GM18858 (cell line): ENCODE results near the gene TCTN2.

Source experiments
- ATAC-seq: cut with Tn5 transposase; IDR thresholded peaks from one replicate; pipeline ENCODE4 v1.9.1; 2021; ENCODE audit not compliant: unreplicated experiment

The TCTN2 gene

DNA sequence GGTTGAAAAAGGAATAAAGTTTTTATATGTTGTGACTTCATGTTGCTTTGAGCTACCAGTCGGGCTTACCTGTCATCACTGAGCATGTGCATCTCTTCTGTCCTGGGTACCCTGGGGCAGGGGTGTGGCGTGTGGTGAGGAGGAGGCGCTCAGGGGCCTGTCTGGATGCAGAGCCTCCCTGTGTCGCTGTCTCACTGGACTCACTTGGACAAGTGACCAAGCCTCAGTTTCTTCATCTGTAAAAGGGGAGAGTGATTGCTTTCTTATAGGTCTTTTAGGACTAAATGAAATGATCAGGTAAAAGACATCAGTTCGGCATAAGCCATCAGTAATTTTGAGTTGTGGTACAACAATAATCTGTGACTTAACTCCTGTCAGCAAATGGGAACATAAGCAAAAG, 63.4 kb downstream of the TCTN2 start:
- ATAC-seq: no peak

DNA sequence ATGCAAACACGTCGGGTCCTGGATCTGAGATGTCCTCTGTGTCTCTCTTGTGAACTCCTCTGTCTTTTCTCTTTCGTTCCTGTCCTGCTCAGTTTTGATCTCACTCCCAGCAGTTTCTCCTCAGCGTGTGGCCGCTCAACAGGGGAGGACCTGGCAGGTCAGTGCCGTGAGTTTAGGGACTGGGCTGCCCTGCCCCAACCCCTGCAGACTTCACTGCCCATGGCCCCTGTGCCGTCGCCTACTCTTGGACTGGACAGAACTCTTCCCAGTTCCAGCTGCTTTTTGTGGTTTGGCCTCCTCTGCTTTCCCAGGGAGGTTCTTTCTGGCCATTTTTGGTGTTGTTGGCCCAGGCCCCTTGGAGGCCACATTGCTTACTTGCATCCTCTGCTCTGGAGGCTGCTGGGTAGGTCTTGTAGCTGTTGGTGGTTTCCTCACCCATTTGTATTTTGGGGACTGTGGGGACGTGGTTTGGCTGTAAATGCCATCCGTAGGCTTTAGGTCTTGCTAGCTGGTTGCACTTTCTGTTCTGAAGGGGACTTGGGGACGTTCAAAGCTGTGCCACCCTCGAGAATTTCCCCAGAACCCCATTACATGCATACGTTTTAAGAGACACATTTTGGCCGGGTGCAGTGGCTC, 71.1 kb downstream of the TCTN2 start:
- no peak for ATAC-seq

DNA sequence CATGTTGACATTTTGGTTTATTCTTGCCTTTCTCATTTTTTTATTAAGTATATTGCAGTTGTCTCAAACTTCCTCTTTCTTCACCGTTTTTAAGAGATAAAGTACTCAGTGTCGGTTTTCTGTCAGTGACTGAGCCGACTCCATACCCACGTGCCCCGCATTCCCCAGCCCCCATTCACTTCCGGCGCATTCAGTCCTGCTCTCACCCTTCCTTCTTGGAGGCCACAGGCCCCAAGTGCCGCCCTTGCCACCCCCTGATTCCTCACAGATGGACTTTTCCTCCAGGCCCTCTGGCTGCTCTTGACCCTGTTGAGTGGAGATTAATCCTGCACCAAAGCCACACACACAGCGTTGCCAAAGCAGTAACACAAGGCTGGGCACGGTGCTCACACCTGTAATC, 72.1 kb downstream of the TCTN2 start:
- ATAC-seq: no peak

DNA sequence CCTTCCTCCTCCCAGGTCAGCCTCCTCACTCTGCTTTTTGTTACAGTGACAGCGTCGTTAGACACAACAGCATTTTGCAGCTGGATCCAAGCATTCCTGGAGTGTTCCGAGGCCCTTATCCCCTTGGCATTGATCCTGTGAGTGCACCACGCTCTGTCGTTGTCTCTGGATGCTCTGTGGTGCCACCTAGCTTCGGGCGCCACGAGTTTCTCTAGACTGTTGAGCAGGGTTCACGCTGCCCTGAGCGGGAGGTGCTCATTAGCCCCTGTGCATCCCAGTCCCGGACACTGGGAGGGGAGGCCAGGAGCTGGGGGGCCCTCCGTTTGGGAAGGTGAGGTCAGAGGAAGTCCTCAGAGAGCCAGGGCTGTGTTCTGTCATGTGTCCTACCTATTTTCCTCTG, 73.9 kb downstream of the TCTN2 start:
- no peak for ATAC-seq

DNA sequence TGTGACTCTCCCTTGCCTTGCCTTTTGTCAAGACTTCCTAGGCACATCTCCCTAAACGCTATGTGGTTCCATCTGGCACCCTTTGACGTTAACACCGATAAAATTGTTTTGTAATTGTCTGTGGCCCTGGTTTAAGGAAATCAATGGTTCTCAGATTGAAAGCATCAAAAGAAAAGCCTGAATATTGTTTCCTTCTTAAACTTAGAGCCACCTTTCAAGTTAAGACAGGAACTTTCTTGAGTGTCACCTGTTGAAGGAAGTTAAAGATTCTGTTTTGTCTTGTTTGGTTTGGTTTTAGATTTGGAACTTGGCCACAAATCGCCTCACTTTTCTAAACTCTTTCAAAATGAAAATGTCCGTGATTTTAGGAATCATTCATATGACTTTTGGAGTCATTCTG, 76.4 kb downstream of the TCTN2 start:
- no peak for ATAC-seq

DNA sequence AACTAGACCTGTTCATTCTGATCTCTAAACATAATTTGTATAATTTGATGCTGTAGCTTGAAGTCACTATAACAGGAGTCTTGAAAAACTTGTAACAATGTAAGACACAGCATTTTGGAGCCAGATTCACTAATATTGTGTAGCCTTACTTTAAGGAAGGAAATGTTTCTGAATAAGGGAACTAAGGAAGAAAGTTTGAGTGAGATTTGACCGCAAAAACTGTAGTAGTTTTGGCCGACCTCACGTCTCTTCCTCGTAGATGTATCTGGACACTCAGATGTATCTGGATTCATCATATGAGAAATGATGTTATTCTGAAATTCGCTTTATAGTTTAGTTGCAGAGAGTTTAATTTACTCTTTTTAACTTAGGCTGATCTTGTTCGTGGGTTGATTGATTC, 77.2 kb downstream of the TCTN2 start:
- no peak for ATAC-seq

DNA sequence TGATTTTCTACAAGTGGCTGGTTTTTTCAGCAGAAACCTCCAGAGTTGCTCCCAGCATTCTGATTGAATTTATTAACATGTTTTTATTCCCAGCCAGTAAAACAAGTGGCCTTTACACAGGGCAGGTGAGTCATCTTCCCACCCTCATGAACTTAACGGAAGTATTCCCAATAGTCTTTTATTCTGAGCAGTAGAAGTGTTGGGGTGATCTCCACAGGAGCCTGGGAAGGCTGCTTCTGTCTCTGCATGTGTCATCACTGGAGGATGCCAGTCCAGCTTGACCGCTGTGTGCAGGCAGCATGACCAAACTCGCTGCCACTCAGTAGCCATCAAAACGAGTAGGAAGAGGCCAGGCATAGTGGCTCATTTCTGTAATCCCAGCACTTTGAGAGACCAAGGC, 77.7 kb downstream of the TCTN2 start:
- no peak for ATAC-seq

DNA sequence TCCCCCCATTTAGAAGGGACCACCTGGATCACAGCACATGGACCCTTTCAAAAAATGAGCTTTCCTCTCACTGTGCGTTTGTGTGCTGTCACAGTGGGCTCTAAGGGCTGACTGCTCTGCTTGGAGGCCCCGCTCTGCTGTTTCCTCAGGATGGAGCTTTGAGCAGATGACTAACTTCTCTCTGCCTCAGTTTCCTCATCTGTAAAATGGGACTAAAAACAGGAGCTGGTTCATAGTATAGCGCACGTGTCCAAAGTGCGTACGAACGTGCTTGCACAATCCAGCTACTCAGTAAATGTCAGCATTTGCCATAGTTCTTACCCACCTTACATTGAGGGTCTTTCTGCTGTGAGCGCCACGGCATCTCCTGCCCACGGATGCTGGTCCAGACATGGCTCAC, 78.4 kb downstream of the TCTN2 start:
- ATAC-seq: no peak

DNA sequence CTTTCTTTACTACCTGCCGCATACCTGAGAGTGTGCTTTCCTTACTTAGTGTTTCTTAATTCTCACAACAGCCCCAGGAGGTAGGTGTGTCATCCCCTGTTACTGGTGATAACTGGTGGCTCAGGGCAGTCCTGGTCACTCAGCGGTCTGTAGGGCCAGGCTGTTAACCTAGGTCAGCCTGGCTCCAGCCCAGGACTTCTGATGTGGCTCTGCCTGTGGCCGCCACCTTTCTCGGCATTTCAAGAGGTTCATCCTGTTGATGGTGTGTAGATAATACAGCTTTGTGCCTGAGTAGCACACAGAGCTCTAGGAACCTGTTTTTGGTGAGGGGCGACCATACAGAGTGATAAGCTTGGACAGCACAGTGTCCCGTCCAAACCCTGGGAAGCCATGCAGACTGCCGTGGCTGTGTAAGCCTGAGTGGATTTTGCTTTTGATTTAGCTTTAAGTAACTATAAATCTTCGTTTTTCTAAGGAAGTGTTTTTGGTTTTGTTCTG, 79.3 kb downstream of the TCTN2 start:
- ATAC-seq: no peak

DNA sequence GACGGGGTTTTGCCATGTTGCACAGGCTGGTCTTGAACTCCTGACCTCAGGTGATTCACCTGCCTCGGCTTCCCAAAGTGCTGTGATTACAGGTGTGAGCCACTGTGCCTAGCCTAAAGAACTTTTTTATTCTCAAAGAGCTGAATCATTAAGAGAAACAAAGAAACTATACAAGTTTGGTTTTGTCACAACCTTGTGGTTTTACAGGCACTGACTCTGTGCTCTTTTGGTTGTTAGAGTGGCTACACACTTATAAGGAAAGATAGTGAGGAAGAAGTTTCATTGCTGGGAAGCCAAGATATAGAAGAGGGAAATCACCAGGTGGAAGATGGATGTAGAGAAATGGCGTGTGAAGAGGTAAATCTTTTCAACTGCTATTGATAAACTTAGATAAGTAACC, 81.1 kb downstream of the TCTN2 start:
- no peak for ATAC-seq

DNA sequence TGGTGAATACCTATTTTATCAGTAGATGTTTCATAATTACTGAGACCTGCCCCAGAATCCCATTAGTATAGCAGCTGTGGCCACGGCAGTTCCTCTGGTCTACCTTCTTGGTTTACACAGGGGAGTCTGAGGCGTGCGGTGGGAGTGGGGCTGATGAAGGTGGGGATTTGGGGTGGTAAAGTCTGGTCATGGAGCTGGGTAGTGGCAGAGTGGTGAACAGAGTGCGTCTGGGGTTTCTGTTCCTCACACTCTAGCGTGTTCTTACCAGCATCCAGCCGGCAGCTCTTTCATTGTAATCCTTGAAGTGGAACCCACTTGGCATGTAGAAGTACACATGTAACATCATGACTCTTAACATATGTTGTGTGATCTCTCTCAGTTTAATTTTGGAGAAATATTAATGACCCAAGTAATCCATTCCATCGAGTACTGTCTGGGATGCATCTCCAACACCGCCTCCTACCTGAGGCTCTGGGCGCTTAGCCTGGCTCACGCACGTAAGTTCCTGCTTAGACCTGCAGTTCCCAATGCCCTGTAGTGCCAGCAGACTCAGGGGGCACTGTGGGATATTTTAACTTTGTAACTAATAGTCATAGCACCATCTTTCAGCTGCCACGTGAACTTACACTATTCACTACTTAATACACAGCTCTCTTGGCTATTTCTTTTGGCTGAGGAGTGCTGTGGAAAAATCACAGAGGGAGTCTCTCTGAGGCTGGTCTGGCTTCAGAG, 83.3 kb downstream of the TCTN2 start:
- no peak for ATAC-seq

DNA sequence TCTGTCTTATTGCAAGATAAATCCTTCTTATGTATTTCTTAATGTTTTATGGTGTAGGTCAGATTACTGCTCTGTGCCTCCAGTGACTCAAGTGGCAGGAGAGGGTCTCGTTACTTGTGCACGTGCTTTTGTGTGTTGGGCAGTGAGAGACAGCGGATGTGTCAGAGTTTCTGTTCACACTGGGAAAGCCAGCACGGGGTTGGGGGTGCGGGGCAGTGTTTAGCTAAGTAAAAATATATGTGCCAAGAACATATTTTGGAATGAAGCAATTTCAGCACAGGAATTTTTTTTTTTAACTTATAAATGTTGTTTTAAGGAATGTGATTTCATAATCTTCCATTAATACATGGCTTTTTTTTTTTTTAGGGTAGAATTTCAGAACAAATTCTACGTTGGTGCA, 86.6 kb downstream of the TCTN2 start:
- no peak for ATAC-seq
